Measurements from ENCODE around the gene ZBTB46.

Gene ZBTB46

DNA sequence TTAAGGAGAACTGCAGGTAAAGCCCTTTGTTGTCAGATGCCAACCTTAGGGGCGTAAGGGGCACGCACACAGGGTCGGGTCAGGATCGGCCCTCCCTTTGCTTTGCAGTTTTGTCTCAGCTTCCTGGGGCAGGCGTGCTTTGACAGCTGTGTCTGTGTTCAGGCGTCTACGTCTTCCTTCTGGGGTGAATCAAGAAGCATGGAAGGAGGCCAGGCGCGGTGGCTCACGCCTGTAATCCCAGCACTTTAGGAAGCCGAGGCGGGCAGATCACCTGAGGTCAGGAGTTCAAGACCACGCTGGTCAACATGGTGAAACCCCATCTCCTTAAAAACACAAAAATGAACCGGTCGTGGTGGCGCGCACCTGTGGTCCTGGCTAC lies 121.9 kb downstream of the ZBTB46 start:
- Histone ChIP-seq H3K9me3 (ENCODE audit: insufficient read depth, low read length) (no peaks in the 10 kb centered on the region), H4K20me1 (ENCODE audit: insufficient read depth, low read length) (0 out of 2 replicates have a peak, but pooled peaks cover 4% of the 10 kb centered on the region), H3K4me2 (ENCODE audit: low read length) (peak overlapping the region; percentile 93), H3K27me3 (ENCODE audit: low read depth, low read length) (no peaks in the 10 kb centered on the region), H3K36me3 (replicated peaks; ENCODE audit: low read depth, low read length) (peaks cover 58% of the 10 kb centered on the region), H3K79me2 (ENCODE audit: low read length) (peaks cover 81% of the 10 kb centered on the region), H3K4me3 (ENCODE audit: low read length) (peak overlapping the region; percentile 85), H3K4me1 (ENCODE audit: low read length) (peaks cover 17% of the 10 kb centered on the region), H2AFZ (ENCODE audit: low read depth, low read length) (no peak overlapping the region), H3K27ac (ENCODE audit: low read length) (no peak overlapping the region), H3K9ac (ENCODE audit: low read length) (no peak overlapping the region)
- TF ChIP-seq, protein P1, sequence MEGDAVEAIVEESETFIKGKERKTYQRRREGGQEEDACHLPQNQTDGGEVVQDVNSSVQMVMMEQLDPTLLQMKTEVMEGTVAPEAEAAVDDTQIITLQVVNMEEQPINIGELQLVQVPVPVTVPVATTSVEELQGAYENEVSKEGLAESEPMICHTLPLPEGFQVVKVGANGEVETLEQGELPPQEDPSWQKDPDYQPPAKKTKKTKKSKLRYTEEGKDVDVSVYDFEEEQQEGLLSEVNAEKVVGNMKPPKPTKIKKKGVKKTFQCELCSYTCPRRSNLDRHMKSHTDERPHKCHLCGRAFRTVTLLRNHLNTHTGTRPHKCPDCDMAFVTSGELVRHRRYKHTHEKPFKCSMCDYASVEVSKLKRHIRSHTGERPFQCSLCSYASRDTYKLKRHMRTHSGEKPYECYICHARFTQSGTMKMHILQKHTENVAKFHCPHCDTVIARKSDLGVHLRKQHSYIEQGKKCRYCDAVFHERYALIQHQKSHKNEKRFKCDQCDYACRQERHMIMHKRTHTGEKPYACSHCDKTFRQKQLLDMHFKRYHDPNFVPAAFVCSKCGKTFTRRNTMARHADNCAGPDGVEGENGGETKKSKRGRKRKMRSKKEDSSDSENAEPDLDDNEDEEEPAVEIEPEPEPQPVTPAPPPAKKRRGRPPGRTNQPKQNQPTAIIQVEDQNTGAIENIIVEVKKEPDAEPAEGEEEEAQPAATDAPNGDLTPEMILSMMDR (IDR thresholded peaks at IDR 0.05; ENCODE audit: low read depth, low read length), result no peak
- TF ChIP-seq EZH2phosphoT487 (IDR thresholded peaks at IDR 0.05; ENCODE audit: low read depth), result no peak

DNA sequence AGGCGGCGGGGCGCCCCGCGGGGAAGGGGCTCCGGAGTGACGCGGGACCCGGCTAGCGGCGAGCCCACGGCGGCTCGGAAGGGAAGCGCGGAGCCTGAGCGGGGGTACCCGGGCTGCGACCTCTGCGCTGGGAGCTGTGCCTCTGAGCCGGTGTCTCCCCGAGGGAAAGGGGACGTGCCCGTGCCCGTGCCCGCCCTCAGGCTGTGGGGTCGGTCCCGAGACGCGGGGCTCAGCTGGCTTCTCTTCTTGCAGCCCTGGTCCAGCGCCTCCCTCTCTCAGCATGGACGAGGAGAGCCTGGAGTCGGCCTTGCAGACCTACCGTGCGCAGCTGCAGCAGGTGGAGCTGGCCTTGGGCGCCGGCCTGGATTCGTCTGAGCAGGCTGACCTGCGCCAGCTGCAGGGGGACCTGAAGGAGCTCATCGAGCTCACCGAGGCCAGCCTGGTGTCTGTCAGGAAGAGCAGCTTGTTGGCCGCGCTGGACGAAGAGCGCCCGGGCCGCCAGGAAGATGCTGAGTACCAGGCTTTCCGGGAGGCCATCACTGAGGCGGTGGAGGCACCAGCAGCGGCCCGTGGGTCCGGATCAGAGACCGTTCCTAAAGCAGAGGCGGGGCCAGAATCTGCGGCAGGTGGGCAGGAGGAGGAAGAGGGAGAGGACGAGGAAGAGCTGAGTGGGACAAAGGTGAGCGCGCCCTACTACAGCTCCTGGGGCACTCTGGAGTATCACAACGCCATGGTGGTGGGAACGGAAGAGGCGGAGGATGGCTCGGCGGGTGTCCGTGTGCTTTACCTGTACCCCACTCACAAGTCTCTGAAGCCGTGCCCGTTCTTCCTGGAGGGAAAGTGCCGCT lies 122.5 kb downstream of the ZBTB46 start:
- H3K27me3 ChIP-seq (ENCODE audit: low read depth, low read length), result no peaks in the 10 kb centered on the region
- peaks cover 56% of the 10 kb centered on the region for H3K36me3 ChIP-seq (replicated peaks; ENCODE audit: low read depth, low read length)
- peak overlapping the region; percentile 11; the same call in 1 of the 2 replicates for H3K27ac ChIP-seq (ENCODE audit: low read length)
- peak overlapping the region; percentile 85 for H3K4me3 ChIP-seq (ENCODE audit: low read length)
- no peaks in the 10 kb centered on the region for H3K9me3 ChIP-seq (ENCODE audit: insufficient read depth, low read length)
- H4K20me1 ChIP-seq (ENCODE audit: insufficient read depth, low read length), result 0 out of 2 replicates have a peak, but pooled peaks cover 4% of the 10 kb centered on the region
- no peak overlapping the region for H2AFZ ChIP-seq (ENCODE audit: low read depth, low read length)
- H3K79me2 ChIP-seq (ENCODE audit: low read length), result peaks cover 76% of the 10 kb centered on the region
- peak overlapping the region; percentile 80 for H3K9ac ChIP-seq (ENCODE audit: low read length)
- TF ChIP-seq EZH2phosphoT487 (IDR thresholded peaks at IDR 0.05; ENCODE audit: low read depth), result no peak
- TF ChIP-seq, protein P1 (IDR thresholded peaks at IDR 0.05; ENCODE audit: low read depth, low read length), result no peak
- H3K4me2 ChIP-seq (ENCODE audit: low read length), result peak overlapping the region; percentile 93
- peaks cover 17% of the 10 kb centered on the region for H3K4me1 ChIP-seq (ENCODE audit: low read length)

DNA sequence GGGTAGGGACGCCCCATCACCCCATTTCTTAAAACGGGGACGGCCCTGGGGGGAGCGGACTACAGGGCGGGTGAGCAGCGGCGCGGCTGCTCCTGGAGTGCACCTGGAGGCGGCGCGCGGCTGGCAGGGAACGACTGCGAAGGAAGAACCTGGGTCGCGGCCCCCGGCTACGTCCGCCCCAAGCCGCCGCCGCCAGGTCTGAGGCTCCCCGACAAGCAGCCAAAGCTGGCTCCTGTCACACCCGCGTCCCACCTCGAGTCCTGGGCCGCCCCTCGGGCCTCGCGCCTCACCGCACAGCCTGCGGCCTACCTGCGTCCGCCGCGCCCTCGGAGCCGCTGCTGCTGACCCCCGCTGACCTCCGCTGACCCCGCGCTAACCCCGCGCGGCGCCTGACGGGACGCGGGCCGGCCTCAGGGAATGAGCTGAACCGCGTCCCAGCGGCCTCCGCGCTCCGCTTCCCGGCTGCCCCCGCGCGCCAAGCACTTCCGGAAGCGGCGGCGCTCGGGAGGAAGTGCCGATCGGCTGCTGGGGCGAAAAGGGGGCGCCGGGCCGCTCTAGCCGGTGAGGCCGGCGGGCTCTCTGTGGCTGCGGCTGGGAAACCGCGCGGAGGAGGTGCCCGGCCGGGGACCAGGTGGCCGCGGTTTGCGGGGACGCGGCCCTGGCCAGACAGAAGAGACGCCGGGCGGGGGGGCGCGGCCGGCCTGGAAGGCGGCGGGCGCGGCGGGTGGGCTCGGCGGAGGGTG lies 123.3 kb downstream of the ZBTB46 start, which contains the start of the genes ARFRP1 and ZGPAT:
TSS of gene ARFRP1 (minus strand) at position 419 of the 743 bp plus-strand sequence. CDS start 885 bp downstream, outside the sequence.
TSS of gene ZGPAT (plus strand) at position 482 of the 743 bp plus-strand sequence. CDS start 542 bp downstream, outside the sequence.
- Histone ChIP-seq H4K20me1 (ENCODE audit: insufficient read depth, low read length) (0 out of 2 replicates have a peak, but pooled peaks cover 4% of the 10 kb centered on the region), H3K36me3 (replicated peaks; ENCODE audit: low read depth, low read length) (peaks cover 53% of the 10 kb centered on the region), H3K9ac (ENCODE audit: low read length) (peak within 1 kb of the TSS; percentile 80), H3K27me3 (ENCODE audit: low read depth, low read length) (no peaks in the 10 kb centered on the region), H3K79me2 (ENCODE audit: low read length) (peaks cover 68% of the 10 kb centered on the region), H3K9me3 (ENCODE audit: insufficient read depth, low read length) (no peaks in the 10 kb centered on the region), H3K4me1 (ENCODE audit: low read length) (peaks cover 17% of the 10 kb centered on the region), H3K4me2 (ENCODE audit: low read length) (peak within 1 kb of the TSS; percentile 93), H2AFZ (ENCODE audit: low read depth, low read length) (no peak within 1 kb of the TSS), H3K4me3 (ENCODE audit: low read length) (peak within 1 kb of the TSS; percentile 85), H3K27ac (ENCODE audit: low read length) (peak within 1 kb of the TSS; percentile 59)
- TF ChIP-seq, protein P1 (IDR thresholded peaks at IDR 0.05; ENCODE audit: low read depth, low read length), result 0 out of 2 replicates have a peak, but pooled peaks have one; percentile 4
- no peak for TF ChIP-seq EZH2phosphoT487 (IDR thresholded peaks at IDR 0.05; ENCODE audit: low read depth)
